DND-41 (cell line): ENCODE results near the gene CADM2.

ENCODE experiments used
- ATAC-seq: fragments of 200-7000 bp; cut with Tn5 transposase; 3 replicates; pipeline ENCODE4 v1.9.1; 2021; ENCODE audit warnings: low read depth; ENCODE audit not compliant: insufficient read depth
- DNase-seq: peaks from one replicate; pipeline ENCODE4 v3.0.0-alpha.2; 2020
- H2AFZ ChIP-seq: 2 replicates; pipeline ENCODE4 v1.6.0; 2012; ENCODE audit warnings: low read depth, low read length
- H3K27ac ChIP-seq: 2 replicates; pipeline ENCODE4 v1.5.1; 2012; ENCODE audit warnings: low read length, inconsistent platforms
- H3K27me3 ChIP-seq: fragments of 200-600 bp; sonication (generic); 2 replicates; pipeline ENCODE4 v1.6.0; 2012; ENCODE audit warnings: low read length, mild to moderate bottlenecking, inconsistent platforms; ENCODE audit not compliant: insufficient read depth, poor library complexity
- H3K36me3 ChIP-seq: 2 replicates; pipeline ENCODE4 v1.5.1; 2012; ENCODE audit warnings: low read length, inconsistent platforms; ENCODE audit not compliant: insufficient read depth
- H3K4me1 ChIP-seq: 2 replicates; pipeline ENCODE4 v1.5.1; 2012; ENCODE audit warnings: mild to moderate bottlenecking, low read length; ENCODE audit not compliant: insufficient read depth
- H3K4me2 ChIP-seq: 2 replicates; pipeline ENCODE4 v1.6.0; 2012; ENCODE audit warnings: mild to moderate bottlenecking, moderate library complexity, low read length, inconsistent platforms; ENCODE audit not compliant: insufficient read depth
- H3K4me3 ChIP-seq, 2 experiments: fragments of 200-600 bp in 1 of 2; shearing (Covaris generic) in 1 of 2; 2 replicates each; pipeline ENCODE4 v1.5.1; 2012 to 2016; ENCODE audit warnings: inconsistent platforms in 2 of 2, low read length in 2 of 2, mild to moderate bottlenecking in 2 of 2, low read depth in 1 of 2, moderate library complexity in 1 of 2
- H3K79me2 ChIP-seq: 2 replicates; pipeline ENCODE4 v1.6.0; 2012; ENCODE audit warnings: low read length, inconsistent platforms; ENCODE audit not compliant: insufficient read depth
- H3K9ac ChIP-seq: 2 replicates; pipeline ENCODE4 v1.6.0; 2012; ENCODE audit warnings: low read depth, mild to moderate bottlenecking, inconsistent platforms, low read length, moderate library complexity
- H3K9me3 ChIP-seq: 2 replicates; pipeline ENCODE4 v1.5.1; 2012; ENCODE audit warnings: low read length, moderate library complexity, mild to moderate bottlenecking, inconsistent platforms; ENCODE audit not compliant: insufficient read depth, severe bottlenecking
- H4K20me1 ChIP-seq: 2 replicates; pipeline ENCODE4 v1.6.0; 2012; ENCODE audit warnings: low read length; ENCODE audit not compliant: insufficient read depth
- CTCF ChIP-seq: IDR thresholded peaks from 2 replicates; pipeline ENCODE4 v1.5.1; 2012; ENCODE audit warnings: borderline replicate concordance, low read length, moderate library complexity, mild to moderate bottlenecking; ENCODE audit not compliant: poor library complexity, severe bottlenecking; ENCODE audit errors: extremely low read depth
- EZH2 ChIP-seq: IDR thresholded peaks from 3 replicates; pipeline ENCODE4 v1.6.1; 2012; ENCODE audit warnings: borderline replicate concordance, low read depth, mild to moderate bottlenecking, moderate library complexity, low read length, inconsistent platforms; ENCODE audit not compliant: severe bottlenecking

Gene CADM2

DNA sequence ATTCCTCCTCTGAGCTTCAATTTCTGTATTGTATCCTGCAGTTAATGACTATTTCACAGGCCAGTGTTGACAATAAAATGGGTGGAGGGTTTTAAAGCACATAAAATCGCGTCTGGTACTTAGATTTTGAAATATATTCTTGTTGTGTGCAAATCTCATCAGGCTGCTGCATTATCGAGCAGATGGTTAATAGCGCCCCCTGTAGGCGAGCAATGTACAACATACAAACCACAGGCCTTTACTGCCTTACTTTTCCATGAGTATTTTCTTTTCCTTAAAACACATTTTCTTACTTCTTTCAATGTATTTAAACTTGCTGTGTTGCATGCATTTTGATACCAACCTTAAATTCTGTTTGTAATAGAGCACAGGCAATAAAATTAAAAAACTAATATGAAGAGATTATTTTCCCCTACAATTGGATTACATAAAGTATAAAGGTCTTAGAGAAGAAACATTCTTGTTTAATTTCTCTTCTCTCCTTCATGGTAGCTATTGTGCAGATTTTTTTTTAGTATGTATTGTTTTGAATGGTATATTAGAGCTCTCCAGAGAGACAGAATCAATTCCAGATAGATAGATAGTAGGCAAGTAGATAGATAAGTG is 608.4 kb downstream of the CADM2 start:
- TF ChIP-seq EZH2 (no peak), CTCF (peak; percentile 70)
- Histone ChIP-seq H2AFZ (no peak overlapping the region), H3K9me3 (no peaks in the 10 kb centered on the region), H4K20me1 (no peaks in the 10 kb centered on the region), H3K36me3 (no peaks in the 10 kb centered on the region), H3K79me2 (no peaks in the 10 kb centered on the region), H3K4me1 (no peaks in the 10 kb centered on the region), H3K9ac (no peak overlapping the region), H3K27ac (no peak overlapping the region), H3K27me3 (no peaks in the 10 kb centered on the region), H3K4me2 (no peak overlapping the region), H3K4me3 (no peak overlapping the region)
- ATAC-seq = peak; percentile 45; the same call in 1 of the 3 replicates
- DNase-seq = peak; percentile 27

DNA sequence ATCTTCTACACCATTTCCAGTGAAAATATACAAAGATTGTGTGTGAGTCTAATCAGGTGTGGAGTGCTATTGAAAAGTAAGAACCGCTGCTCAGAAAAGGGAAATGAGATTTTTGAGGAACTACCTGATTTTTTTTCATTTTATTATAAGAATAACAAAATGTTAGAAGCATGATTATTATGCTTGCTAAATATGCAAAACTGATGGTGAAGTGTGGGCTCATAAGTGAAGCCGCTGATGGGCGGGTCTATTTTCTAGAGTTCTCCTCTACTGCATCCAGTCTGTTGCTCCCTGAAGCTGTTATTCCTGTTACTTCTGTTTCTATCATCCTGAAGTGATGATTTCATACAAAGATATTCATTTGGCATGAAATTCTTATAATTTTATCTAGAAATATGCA is 612.0 kb downstream of the CADM2 start:
- no peak for DNase-seq
- H3K27me3 ChIP-seq = no peaks in the 10 kb centered on the region
- no peaks in the 10 kb centered on the region for H3K9me3 ChIP-seq
- no peaks in the 10 kb centered on the region for H4K20me1 ChIP-seq
- no peak for TF ChIP-seq EZH2
- no peak for TF ChIP-seq CTCF
- no peaks in the 10 kb centered on the region for H3K36me3 ChIP-seq
- no peak for ATAC-seq
- no peaks in the 10 kb centered on the region for H3K4me1 ChIP-seq
- H3K4me3 ChIP-seq = no peak overlapping the region
- no peak overlapping the region for H3K4me2 ChIP-seq
- no peaks in the 10 kb centered on the region for H3K79me2 ChIP-seq
- H3K9ac ChIP-seq = no peak overlapping the region
- H2AFZ ChIP-seq = no peak overlapping the region
- H3K27ac ChIP-seq = no peak overlapping the region

- DNase-seq (no peak), ATAC-seq (no peak)
These were observed 613.0 kb downstream of the CADM2 start for GRCh38 chr3:85571835-85572234.

More at GRCh38 chr3:85571835-85572234, 613.0 kb downstream of the CADM2 start:
- no peaks in the 10 kb centered on the region for H3K79me2 ChIP-seq
- no peak overlapping the region for H2AFZ ChIP-seq
- no peaks in the 10 kb centered on the region for H3K9me3 ChIP-seq
- TF ChIP-seq EZH2 = no peak
- TF ChIP-seq CTCF = no peak
- H3K27me3 ChIP-seq = no peaks in the 10 kb centered on the region
- H3K4me1 ChIP-seq = no peaks in the 10 kb centered on the region
- H3K27ac ChIP-seq = no peak overlapping the region
- H3K4me3 ChIP-seq = no peak overlapping the region
- H3K9ac ChIP-seq = no peak overlapping the region
- H3K36me3 ChIP-seq = no peaks in the 10 kb centered on the region
- H4K20me1 ChIP-seq = no peaks in the 10 kb centered on the region
- no peak overlapping the region for H3K4me2 ChIP-seq
